HEK293 (cell line): ENCODE measurements around the gene ACTL6B.

Experiments
- KLF10 ChIP-seq: fragments of 450-650 bp; IDR thresholded peaks from 2 replicates; pipeline ENCODE4 v1.5.1; 2018; ENCODE audit warnings: missing biosample characterization, mild to moderate bottlenecking, missing genetic modification characterization
- KLF8 ChIP-seq: fragments of 450-650 bp; formaldehyde crosslinking; IDR thresholded peaks from 2 replicates; pipeline ENCODE4 v1.5.1; 2016; ENCODE audit warnings: missing biosample characterization, missing genetic modification characterization
- SP7 ChIP-seq: fragments of 450-650 bp; formaldehyde crosslinking; IDR thresholded peaks from 2 replicates; pipeline ENCODE4 v1.5.1; 2016; ENCODE audit warnings: missing biosample characterization, missing genetic modification characterization
- TCF7L2 ChIP-seq: IDR thresholded peaks from 2 replicates; pipeline ENCODE4 v1.6.1; 2011; ENCODE audit warnings: low read depth, mild to moderate bottlenecking, inconsistent platforms, low read length, moderate library complexity, borderline replicate concordance
- YY2 ChIP-seq: fragments of 450-650 bp; formaldehyde crosslinking; IDR thresholded peaks from 2 replicates; pipeline ENCODE4 v1.5.1; 2016; ENCODE audit warnings: missing biosample characterization, missing genetic modification characterization
- ZBTB1 ChIP-seq: fragments of 450-650 bp; formaldehyde crosslinking; IDR thresholded peaks from 2 replicates; pipeline ENCODE4 v1.5.1; 2016; ENCODE audit warnings: missing biosample characterization, missing genetic modification characterization
- ZBTB20 ChIP-seq: fragments of 450-650 bp; formaldehyde crosslinking; IDR thresholded peaks from 2 replicates; pipeline ENCODE4 v1.5.1; 2016; ENCODE audit warnings: missing biosample characterization, missing genetic modification characterization
- ZBTB21 ChIP-seq: fragments of 450-650 bp; formaldehyde crosslinking; IDR thresholded peaks from 2 replicates; pipeline ENCODE4 v1.5.1; 2017; ENCODE audit warnings: missing biosample characterization, missing genetic modification characterization
- ZBTB8A ChIP-seq: fragments of 450-650 bp; formaldehyde crosslinking; IDR thresholded peaks from 2 replicates; pipeline ENCODE4 v1.5.1; 2016; ENCODE audit warnings: missing biosample characterization, missing genetic modification characterization
- ZFHX2 ChIP-seq: fragments of 450-650 bp; formaldehyde crosslinking; conservative IDR thresholded peaks from 2 replicates; pipeline ENCODE4 v1.5.1; 2016; ENCODE audit warnings: missing biosample characterization, missing genetic modification characterization
- ZNF114 ChIP-seq: fragments of 450-650 bp; formaldehyde crosslinking; IDR thresholded peaks from 2 replicates; pipeline ENCODE4 v1.5.0; 2017; ENCODE audit warnings: missing biosample characterization, missing genetic modification characterization
- ZNF341 ChIP-seq: fragments of 450-650 bp; formaldehyde crosslinking; IDR thresholded peaks from 2 replicates; pipeline ENCODE4; 2016; ENCODE audit warnings: low read depth, missing biosample characterization, missing genetic modification characterization
- ZNF610 ChIP-seq: fragments of 450-650 bp; formaldehyde crosslinking; IDR thresholded peaks from 2 replicates; pipeline ENCODE4 v1.5.1; 2016; ENCODE audit warnings: missing biosample characterization, missing genetic modification characterization, borderline replicate concordance
- ZNF621 ChIP-seq: fragments of 450-650 bp; formaldehyde crosslinking; IDR thresholded peaks from 2 replicates; pipeline ENCODE4 v1.5.1; 2017; ENCODE audit warnings: missing biosample characterization, missing genetic modification characterization
- ZNF626 ChIP-seq: fragments of 450-650 bp; sonication (Bioruptor Pico); formaldehyde crosslinking; IDR thresholded peaks from 2 replicates; pipeline ENCODE4 v1.5.1; 2018; ENCODE audit warnings: missing biosample characterization, missing genetic modification characterization, inconsistent platforms
- TF ChIP-seq, protein P1 (sequence below): fragments of 450-650 bp; formaldehyde crosslinking; IDR thresholded peaks from 2 replicates; pipeline ENCODE4 v1.5.1; 2016; ENCODE audit warnings: missing biosample characterization, missing genetic modification characterization
- TF ChIP-seq, protein P2 (sequence below): fragments of 450-650 bp; formaldehyde crosslinking; conservative IDR thresholded peaks from 2 replicates; pipeline ENCODE4 v1.5.1; 2016; ENCODE audit warnings: low read depth, missing biosample characterization, missing genetic modification characterization
- TF ChIP-seq, protein P3 (sequence below): sonication (generic); formaldehyde crosslinking; IDR thresholded peaks from 2 replicates; pipeline ENCODE4 v1.8.1; 2022; ENCODE audit warnings: mild to moderate bottlenecking, moderate library complexity, missing genetic modification reagents
- TF ChIP-seq, protein P4 (sequence below): fragments of 450-650 bp; formaldehyde crosslinking; optimal IDR thresholded peaks from 2 replicates; pipeline ENCODE3; 2016; ENCODE audit warnings: missing biosample characterization, mild to moderate bottlenecking, missing genetic modification characterization
- TF ChIP-seq, protein P5 (sequence below): fragments of 450-650 bp; formaldehyde crosslinking; IDR thresholded peaks from 2 replicates; pipeline ENCODE4 v1.5.1; 2016; ENCODE audit warnings: missing biosample characterization, missing genetic modification characterization
- TF ChIP-seq, protein P6 (sequence below): fragments of 450-650 bp; formaldehyde crosslinking; IDR thresholded peaks from 2 replicates; pipeline ENCODE4 v1.5.1; 2016; ENCODE audit warnings: missing biosample characterization, missing genetic modification characterization, borderline replicate concordance
- TF ChIP-seq, protein P7 (sequence below): fragments of 450-650 bp; formaldehyde crosslinking; IDR thresholded peaks from 2 replicates; pipeline ENCODE4 v1.5.1; 2016; ENCODE audit warnings: missing biosample characterization, missing genetic modification characterization, low read depth

Gene ACTL6B

DNA sequence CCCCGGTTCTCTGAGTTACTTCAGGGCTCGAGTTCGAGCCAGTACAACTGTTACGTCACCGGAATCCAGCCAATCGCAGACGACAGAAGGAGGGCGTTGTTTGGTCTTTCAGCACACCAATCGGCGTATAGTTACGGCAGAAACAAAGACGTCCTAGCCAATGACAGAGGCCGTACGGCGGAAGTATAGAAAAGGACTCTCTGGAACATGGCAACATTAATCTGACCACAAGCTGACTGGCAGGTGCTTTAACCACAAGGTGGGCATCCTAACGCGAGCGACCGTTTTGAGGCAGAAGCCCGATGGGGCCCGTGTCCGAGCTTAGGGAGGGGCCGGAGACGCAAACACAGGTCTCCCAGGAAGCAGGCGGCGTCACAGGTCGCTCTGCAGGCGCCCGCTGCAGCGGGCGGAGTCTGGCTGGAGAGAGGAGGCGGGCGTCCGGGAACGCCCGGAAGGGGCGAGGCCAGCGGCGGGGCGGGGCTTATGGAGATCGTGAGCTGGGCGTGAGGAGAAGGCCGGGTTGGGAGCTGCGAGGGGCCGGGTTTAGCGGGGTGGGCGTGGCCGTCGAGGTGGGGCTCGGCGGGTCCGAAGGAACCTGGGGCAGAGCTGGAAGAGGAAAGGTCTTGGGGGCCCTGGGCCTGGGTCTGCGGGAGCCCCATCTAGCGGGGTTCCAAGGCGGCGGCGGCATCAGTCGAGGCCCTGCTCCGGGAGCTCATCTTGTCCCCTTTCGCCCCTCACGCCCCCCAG is 44.1 kb downstream of the ACTL6B start, which contains the start of gene MOSPD3 (continued):
- TF ChIP-seq, protein P1, sequence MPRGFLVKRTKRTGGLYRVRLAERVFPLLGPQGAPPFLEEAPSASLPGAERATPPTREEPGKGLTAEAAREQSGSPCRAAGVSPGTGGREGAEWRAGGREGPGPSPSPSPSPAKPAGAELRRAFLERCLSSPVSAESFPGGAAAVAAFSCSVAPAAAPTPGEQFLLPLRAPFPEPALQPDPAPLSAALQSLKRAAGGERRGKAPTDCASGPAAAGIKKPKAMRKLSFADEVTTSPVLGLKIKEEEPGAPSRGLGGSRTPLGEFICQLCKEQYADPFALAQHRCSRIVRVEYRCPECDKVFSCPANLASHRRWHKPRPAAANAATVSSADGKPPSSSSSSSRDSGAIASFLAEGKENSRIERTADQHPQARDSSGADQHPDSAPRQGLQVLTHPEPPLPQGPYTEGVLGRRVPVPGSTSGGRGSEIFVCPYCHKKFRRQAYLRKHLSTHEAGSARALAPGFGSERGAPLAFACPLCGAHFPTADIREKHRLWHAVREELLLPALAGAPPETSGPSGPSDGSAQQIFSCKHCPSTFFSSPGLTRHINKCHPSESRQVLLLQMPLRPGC (tag by site-specific recombination) = no peak
- TF ChIP-seq, protein P2, sequence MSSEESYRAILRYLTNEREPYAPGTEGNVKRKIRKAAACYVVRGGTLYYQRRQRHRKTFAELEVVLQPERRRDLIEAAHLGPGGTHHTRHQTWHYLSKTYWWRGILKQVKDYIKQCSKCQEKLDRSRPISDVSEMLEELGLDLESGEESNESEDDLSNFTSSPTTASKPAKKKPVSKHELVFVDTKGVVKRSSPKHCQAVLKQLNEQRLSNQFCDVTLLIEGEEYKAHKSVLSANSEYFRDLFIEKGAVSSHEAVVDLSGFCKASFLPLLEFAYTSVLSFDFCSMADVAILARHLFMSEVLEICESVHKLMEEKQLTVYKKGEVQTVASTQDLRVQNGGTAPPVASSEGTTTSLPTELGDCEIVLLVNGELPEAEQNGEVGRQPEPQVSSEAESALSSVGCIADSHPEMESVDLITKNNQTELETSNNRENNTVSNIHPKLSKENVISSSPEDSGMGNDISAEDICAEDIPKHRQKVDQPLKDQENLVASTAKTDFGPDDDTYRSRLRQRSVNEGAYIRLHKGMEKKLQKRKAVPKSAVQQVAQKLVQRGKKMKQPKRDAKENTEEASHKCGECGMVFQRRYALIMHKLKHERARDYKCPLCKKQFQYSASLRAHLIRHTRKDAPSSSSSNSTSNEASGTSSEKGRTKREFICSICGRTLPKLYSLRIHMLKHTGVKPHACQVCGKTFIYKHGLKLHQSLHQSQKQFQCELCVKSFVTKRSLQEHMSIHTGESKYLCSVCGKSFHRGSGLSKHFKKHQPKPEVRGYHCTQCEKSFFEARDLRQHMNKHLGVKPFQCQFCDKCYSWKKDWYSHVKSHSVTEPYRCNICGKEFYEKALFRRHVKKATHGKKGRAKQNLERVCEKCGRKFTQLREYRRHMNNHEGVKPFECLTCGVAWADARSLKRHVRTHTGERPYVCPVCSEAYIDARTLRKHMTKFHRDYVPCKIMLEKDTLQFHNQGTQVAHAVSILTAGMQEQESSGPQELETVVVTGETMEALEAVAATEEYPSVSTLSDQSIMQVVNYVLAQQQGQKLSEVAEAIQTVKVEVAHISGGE (tag by site-specific recombination) = peak; percentile 46; the same call in 1 of the 2 replicates
- TF ChIP-seq ZFHX2 (tag by site-specific recombination) = no peak
- TF ChIP-seq, protein P3, sequence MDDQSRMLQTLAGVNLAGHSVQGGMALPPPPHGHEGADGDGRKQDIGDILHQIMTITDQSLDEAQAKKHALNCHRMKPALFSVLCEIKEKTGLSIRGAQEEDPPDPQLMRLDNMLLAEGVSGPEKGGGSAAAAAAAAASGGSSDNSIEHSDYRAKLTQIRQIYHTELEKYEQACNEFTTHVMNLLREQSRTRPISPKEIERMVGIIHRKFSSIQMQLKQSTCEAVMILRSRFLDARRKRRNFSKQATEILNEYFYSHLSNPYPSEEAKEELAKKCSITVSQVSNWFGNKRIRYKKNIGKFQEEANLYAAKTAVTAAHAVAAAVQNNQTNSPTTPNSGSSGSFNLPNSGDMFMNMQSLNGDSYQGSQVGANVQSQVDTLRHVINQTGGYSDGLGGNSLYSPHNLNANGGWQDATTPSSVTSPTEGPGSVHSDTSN (CRISPR knock-in tag) = no peak
- peak; percentile 95 for TF ChIP-seq KLF8 (tag by site-specific recombination)
- peak; percentile 76 for TF ChIP-seq ZBTB21 (tag by site-specific recombination)
- peak; percentile 78; the same call in 1 of the 2 replicates for TF ChIP-seq YY2 (tag by site-specific recombination)
- peak; percentile 35; the same call in 1 of the 2 replicates for TF ChIP-seq SP7 (tag by site-specific recombination)
- TF ChIP-seq ZNF621 (tag by site-specific recombination) = no peak
- TF ChIP-seq KLF10 (tag by site-specific recombination) = peak; percentile 91
- TF ChIP-seq, protein P4, sequence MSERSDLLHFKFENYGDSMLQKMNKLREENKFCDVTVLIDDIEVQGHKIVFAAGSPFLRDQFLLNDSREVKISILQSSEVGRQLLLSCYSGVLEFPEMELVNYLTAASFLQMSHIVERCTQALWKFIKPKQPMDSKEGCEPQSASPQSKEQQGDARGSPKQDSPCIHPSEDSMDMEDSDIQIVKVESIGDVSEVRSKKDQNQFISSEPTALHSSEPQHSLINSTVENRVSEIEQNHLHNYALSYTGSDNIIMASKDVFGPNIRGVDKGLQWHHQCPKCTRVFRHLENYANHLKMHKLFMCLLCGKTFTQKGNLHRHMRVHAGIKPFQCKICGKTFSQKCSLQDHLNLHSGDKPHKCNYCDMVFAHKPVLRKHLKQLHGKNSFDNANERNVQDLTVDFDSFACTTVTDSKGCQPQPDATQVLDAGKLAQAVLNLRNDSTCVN (tag by site-specific recombination) = peak; percentile 37
- no peak for TF ChIP-seq ZNF626 (tag by site-specific recombination)
- TF ChIP-seq ZBTB1 = no peak
- peak; percentile 37; the same call in 1 of the 2 replicates for TF ChIP-seq TCF7L2
- TF ChIP-seq, protein P5, sequence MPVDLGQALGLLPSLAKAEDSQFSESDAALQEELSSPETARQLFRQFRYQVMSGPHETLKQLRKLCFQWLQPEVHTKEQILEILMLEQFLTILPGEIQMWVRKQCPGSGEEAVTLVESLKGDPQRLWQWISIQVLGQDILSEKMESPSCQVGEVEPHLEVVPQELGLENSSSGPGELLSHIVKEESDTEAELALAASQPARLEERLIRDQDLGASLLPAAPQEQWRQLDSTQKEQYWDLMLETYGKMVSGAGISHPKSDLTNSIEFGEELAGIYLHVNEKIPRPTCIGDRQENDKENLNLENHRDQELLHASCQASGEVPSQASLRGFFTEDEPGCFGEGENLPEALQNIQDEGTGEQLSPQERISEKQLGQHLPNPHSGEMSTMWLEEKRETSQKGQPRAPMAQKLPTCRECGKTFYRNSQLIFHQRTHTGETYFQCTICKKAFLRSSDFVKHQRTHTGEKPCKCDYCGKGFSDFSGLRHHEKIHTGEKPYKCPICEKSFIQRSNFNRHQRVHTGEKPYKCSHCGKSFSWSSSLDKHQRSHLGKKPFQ (tag by site-specific recombination) = no peak
- peak; percentile 92 for TF ChIP-seq ZBTB8A (tag by site-specific recombination)
- TF ChIP-seq ZNF610 (tag by site-specific recombination) = no peak
- no peak for TF ChIP-seq ZNF114 (tag by site-specific recombination)
- TF ChIP-seq, protein P6, sequence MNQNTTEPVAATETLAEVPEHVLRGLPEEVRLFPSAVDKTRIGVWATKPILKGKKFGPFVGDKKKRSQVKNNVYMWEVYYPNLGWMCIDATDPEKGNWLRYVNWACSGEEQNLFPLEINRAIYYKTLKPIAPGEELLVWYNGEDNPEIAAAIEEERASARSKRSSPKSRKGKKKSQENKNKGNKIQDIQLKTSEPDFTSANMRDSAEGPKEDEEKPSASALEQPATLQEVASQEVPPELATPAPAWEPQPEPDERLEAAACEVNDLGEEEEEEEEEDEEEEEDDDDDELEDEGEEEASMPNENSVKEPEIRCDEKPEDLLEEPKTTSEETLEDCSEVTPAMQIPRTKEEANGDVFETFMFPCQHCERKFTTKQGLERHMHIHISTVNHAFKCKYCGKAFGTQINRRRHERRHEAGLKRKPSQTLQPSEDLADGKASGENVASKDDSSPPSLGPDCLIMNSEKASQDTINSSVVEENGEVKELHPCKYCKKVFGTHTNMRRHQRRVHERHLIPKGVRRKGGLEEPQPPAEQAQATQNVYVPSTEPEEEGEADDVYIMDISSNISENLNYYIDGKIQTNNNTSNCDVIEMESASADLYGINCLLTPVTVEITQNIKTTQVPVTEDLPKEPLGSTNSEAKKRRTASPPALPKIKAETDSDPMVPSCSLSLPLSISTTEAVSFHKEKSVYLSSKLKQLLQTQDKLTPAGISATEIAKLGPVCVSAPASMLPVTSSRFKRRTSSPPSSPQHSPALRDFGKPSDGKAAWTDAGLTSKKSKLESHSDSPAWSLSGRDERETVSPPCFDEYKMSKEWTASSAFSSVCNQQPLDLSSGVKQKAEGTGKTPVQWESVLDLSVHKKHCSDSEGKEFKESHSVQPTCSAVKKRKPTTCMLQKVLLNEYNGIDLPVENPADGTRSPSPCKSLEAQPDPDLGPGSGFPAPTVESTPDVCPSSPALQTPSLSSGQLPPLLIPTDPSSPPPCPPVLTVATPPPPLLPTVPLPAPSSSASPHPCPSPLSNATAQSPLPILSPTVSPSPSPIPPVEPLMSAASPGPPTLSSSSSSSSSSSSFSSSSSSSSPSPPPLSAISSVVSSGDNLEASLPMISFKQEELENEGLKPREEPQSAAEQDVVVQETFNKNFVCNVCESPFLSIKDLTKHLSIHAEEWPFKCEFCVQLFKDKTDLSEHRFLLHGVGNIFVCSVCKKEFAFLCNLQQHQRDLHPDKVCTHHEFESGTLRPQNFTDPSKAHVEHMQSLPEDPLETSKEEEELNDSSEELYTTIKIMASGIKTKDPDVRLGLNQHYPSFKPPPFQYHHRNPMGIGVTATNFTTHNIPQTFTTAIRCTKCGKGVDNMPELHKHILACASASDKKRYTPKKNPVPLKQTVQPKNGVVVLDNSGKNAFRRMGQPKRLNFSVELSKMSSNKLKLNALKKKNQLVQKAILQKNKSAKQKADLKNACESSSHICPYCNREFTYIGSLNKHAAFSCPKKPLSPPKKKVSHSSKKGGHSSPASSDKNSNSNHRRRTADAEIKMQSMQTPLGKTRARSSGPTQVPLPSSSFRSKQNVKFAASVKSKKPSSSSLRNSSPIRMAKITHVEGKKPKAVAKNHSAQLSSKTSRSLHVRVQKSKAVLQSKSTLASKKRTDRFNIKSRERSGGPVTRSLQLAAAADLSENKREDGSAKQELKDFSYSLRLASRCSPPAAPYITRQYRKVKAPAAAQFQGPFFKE = no peak
- TF ChIP-seq ZBTB20 = peak; percentile 25; the same call in 1 of the 2 replicates
- no peak for TF ChIP-seq ZNF341 (tag by site-specific recombination)
- TF ChIP-seq, protein P7, sequence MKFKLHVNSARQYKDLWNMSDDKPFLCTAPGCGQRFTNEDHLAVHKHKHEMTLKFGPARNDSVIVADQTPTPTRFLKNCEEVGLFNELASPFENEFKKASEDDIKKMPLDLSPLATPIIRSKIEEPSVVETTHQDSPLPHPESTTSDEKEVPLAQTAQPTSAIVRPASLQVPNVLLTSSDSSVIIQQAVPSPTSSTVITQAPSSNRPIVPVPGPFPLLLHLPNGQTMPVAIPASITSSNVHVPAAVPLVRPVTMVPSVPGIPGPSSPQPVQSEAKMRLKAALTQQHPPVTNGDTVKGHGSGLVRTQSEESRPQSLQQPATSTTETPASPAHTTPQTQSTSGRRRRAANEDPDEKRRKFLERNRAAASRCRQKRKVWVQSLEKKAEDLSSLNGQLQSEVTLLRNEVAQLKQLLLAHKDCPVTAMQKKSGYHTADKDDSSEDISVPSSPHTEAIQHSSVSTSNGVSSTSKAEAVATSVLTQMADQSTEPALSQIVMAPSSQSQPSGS (tag by site-specific recombination) = peak; percentile 98
